HL-60 (cell line): Measurements from ENCODE around the gene NKX6-1.

ENCODE experiments used
- POLR2AphosphoS5 ChIP-seq: IDR thresholded peaks from 2 replicates; pipeline ENCODE4 v1.6.1; 2012; ENCODE audit warnings: low read depth
- TF ChIP-seq, protein P1 (sequence below): IDR thresholded peaks from one replicate; pipeline ENCODE4 v1.5.1; 2011; ENCODE audit warnings: low read length, control low read depth, inconsistent platforms; ENCODE audit not compliant: insufficient read depth
- TF ChIP-seq, protein P2 (sequence below): IDR thresholded peaks from 2 replicates; pipeline ENCODE4 v1.6.1; 2012; ENCODE audit warnings: low read depth; ENCODE audit not compliant: insufficient replicate concordance

DNA sequence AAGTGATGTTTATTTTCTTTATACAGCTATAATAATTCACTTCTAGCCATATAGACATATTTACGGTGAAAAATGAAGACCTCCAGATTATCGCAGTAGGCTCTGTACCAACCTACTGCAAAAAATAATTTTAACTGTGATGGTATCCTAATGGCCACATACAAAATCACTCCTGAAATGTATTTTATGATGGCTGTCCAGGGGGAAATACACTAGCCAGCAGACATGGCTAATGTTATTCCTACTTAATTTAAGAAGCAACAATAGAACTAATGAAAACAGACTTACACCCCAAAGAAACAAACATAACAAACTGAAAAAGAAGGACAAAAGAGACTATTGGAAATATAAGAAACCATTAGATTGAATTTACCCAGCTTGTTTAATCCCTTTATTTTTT, 4.6 kb downstream of the NKX6-1 start:
- TF ChIP-seq, protein P1, sequence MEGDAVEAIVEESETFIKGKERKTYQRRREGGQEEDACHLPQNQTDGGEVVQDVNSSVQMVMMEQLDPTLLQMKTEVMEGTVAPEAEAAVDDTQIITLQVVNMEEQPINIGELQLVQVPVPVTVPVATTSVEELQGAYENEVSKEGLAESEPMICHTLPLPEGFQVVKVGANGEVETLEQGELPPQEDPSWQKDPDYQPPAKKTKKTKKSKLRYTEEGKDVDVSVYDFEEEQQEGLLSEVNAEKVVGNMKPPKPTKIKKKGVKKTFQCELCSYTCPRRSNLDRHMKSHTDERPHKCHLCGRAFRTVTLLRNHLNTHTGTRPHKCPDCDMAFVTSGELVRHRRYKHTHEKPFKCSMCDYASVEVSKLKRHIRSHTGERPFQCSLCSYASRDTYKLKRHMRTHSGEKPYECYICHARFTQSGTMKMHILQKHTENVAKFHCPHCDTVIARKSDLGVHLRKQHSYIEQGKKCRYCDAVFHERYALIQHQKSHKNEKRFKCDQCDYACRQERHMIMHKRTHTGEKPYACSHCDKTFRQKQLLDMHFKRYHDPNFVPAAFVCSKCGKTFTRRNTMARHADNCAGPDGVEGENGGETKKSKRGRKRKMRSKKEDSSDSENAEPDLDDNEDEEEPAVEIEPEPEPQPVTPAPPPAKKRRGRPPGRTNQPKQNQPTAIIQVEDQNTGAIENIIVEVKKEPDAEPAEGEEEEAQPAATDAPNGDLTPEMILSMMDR, result no peak
- no peak for TF ChIP-seq POLR2AphosphoS5
- TF ChIP-seq, protein P2, sequence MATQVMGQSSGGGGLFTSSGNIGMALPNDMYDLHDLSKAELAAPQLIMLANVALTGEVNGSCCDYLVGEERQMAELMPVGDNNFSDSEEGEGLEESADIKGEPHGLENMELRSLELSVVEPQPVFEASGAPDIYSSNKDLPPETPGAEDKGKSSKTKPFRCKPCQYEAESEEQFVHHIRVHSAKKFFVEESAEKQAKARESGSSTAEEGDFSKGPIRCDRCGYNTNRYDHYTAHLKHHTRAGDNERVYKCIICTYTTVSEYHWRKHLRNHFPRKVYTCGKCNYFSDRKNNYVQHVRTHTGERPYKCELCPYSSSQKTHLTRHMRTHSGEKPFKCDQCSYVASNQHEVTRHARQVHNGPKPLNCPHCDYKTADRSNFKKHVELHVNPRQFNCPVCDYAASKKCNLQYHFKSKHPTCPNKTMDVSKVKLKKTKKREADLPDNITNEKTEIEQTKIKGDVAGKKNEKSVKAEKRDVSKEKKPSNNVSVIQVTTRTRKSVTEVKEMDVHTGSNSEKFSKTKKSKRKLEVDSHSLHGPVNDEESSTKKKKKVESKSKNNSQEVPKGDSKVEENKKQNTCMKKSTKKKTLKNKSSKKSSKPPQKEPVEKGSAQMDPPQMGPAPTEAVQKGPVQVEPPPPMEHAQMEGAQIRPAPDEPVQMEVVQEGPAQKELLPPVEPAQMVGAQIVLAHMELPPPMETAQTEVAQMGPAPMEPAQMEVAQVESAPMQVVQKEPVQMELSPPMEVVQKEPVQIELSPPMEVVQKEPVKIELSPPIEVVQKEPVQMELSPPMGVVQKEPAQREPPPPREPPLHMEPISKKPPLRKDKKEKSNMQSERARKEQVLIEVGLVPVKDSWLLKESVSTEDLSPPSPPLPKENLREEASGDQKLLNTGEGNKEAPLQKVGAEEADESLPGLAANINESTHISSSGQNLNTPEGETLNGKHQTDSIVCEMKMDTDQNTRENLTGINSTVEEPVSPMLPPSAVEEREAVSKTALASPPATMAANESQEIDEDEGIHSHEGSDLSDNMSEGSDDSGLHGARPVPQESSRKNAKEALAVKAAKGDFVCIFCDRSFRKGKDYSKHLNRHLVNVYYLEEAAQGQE, result no peak
